Measurements from ENCODE around the gene C15orf39. TPM values are rescaled to one million over a fixed set of nuclear protein-coding genes. Genes with fewer than 3 reads are reported as not detected.

The C15orf39 gene
- total RNA-seq, 2 experiments from 2014 or later = 7.4 to 8.7 TPM

DNA sequence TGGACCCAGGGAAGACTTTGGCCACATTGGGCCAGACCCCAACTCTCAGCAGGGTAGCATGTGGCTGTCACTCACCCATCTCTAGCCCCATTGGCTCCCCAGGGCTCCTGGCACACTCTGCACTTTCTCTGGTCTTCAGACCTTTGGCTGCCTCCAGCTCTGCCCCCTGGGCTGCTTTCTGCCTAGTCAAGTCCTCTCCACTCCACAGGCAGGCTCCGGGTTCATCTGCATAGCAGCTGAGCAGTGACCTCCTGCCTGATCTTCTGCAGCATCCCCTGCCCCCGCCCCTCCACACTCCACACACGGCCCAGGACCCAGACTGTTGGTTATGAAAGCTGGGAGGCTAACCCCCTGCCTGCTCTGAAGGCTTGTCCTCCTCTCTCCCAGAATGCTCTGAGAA lies 8.4 kb upstream of the C15orf39 start:
- intact Hi-C loops (cut with micrococcal nuclease) = no loop called here
- CTCF ChIA-PET = no interaction called here
- no peak for DNase-seq
- no peak overlapping the region for H3K27ac Mint-ChIP-seq
- no peaks in the 10 kb centered on the region for H3K9me3 Mint-ChIP-seq
- no peaks in the 10 kb centered on the region for H3K36me3 Mint-ChIP-seq (ENCODE audit: low read depth)
- no peaks in the 10 kb centered on the region for H3K4me1 Mint-ChIP-seq (ENCODE audit: low read depth)
- H3K4me3 Mint-ChIP-seq = no peak overlapping the region
- H3K27me3 Mint-ChIP-seq (ENCODE audit: low read depth) = peaks cover 8% of the 10 kb centered on the region

- CTCF ChIA-PET = no interaction called here
- Mint-ChIP-seq H3K9me3 (no peaks in the 10 kb centered on the region), H3K27me3 (ENCODE audit: low read depth) (peaks cover 8% of the 10 kb centered on the region), H3K36me3 (ENCODE audit: low read depth) (no peaks in the 10 kb centered on the region), H3K27ac (no peak overlapping the region), H3K4me3 (no peak overlapping the region), H3K4me1 (ENCODE audit: low read depth) (peaks cover 1% of the 10 kb centered on the region)
- intact Hi-C loops (cut with micrococcal nuclease) = no loop called here
- no peak for DNase-seq
Observed at GRCh38 chr15:75193976-75194375, 7.7 kb upstream of the C15orf39 start.

DNA sequence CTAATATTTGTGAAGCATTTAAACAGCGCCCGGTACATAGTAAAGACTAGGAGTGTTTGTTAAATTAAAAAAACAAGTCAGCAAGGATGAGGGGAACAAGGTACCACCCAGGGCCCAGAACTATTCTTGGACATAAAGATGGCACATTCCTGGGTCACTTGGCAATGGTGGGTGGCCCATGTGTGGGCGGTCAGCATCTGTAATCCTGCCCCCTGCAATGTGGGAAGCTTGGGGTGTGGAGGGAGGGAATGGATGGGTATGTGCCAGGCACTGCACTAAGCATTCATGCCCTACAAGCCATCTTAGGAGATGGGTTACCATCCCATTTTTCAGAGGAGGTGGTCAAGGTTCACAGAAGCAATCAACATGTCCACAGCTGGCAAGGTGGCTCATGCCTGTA lies 7.3 kb upstream of the C15orf39 start:
- Mint-ChIP-seq H3K4me3 (no peak overlapping the region), H3K9me3 (no peaks in the 10 kb centered on the region), H3K27ac (no peak overlapping the region), H3K27me3 (ENCODE audit: low read depth) (peaks cover 8% of the 10 kb centered on the region), H3K4me1 (ENCODE audit: low read depth) (peaks cover 5% of the 10 kb centered on the region), H3K36me3 (ENCODE audit: low read depth) (no peaks in the 10 kb centered on the region)
- DNase-seq = no peak
- intact Hi-C loops (cut with micrococcal nuclease) = no loop called here
- CTCF ChIA-PET = no interaction called here

GRCh38 chr15:75195122-75195765 lies 6.4 kb upstream of the C15orf39 start:
- peaks cover 9% of the 10 kb centered on the region for H3K4me1 Mint-ChIP-seq (ENCODE audit: low read depth)
- H3K36me3 Mint-ChIP-seq (ENCODE audit: low read depth) = no peaks in the 10 kb centered on the region
- intact Hi-C loops (cut with micrococcal nuclease) = no loop called here
- no peaks in the 10 kb centered on the region for H3K9me3 Mint-ChIP-seq
- no peak for DNase-seq
- no peak overlapping the region for H3K27ac Mint-ChIP-seq
- H3K4me3 Mint-ChIP-seq = no peak overlapping the region
- CTCF ChIA-PET = interaction anchor here (1.3 kb wide), 1 partner anchor 166 kb away, joined by 3 read pairs; no protein-coding TSS in a partner anchor
- peaks cover 8% of the 10 kb centered on the region for H3K27me3 Mint-ChIP-seq (ENCODE audit: low read depth)

DNA sequence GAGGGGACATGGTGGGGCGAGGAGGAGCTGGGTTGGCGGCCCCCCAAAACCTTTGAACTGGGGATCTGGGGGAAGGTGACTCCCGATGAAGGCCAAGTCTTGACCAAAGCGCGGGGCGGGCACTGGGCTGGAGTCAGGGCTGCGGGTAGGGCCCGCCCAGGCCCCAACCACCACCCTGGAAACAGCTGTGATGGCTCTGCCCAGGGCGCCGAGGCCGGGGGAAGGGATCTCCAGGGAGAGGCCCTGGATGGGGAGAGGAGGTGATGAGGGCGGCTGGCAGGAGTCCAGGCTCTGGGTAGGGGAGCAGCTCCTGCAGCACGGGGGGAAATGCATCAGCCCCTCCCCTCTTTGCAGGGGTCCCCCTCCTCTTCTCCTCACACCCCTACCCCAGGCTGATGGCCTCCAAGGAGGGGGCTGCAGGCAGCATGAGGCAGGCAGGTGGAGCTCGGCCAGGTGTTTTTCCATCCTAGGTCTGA lies 5.9 kb upstream of the C15orf39 start:
- no peak overlapping the region for H3K4me3 Mint-ChIP-seq
- intact Hi-C loops (cut with micrococcal nuclease) = no loop called here

GRCh38 chr15:75197062-75197630 lies 4.5 kb upstream of the C15orf39 start:
- CTCF ChIA-PET = no interaction called here
- H3K9me3 Mint-ChIP-seq = no peaks in the 10 kb centered on the region
- H3K27ac Mint-ChIP-seq = no peak overlapping the region
- no peak overlapping the region for H3K4me3 Mint-ChIP-seq
- intact Hi-C loops (cut with micrococcal nuclease) = no loop called here
- peaks cover 8% of the 10 kb centered on the region for H3K27me3 Mint-ChIP-seq (ENCODE audit: low read depth)
- peaks cover 20% of the 10 kb centered on the region for H3K4me1 Mint-ChIP-seq (ENCODE audit: low read depth)
- no peak for DNase-seq
- no peaks in the 10 kb centered on the region for H3K36me3 Mint-ChIP-seq (ENCODE audit: low read depth)

More for the DNA sequence above, 5.9 kb upstream of the C15orf39 start:
- H3K27me3 Mint-ChIP-seq (ENCODE audit: low read depth) = peaks cover 8% of the 10 kb centered on the region
- H3K27ac Mint-ChIP-seq = no peak overlapping the region
- CTCF ChIA-PET = interaction anchor here (1.3 kb wide), 1 partner anchor 166 kb away, joined by 3 read pairs; no protein-coding TSS in a partner anchor
- H3K36me3 Mint-ChIP-seq (ENCODE audit: low read depth) = no peaks in the 10 kb centered on the region
- no peaks in the 10 kb centered on the region for H3K9me3 Mint-ChIP-seq
- no peak for DNase-seq
- H3K4me1 Mint-ChIP-seq (ENCODE audit: low read depth) = peaks cover 14% of the 10 kb centered on the region

- CTCF ChIA-PET = interaction anchor here (1.3 kb wide), 1 partner anchor 169 kb away, joined by 4 read pairs; no protein-coding TSS in a partner anchor
- H3K27ac Mint-ChIP-seq = no peak overlapping the region
- no peaks in the 10 kb centered on the region for H3K9me3 Mint-ChIP-seq
- no peaks in the 10 kb centered on the region for H3K36me3 Mint-ChIP-seq (ENCODE audit: low read depth)
- intact Hi-C loops (cut with micrococcal nuclease) = no loop called here
- peak; percentile 34 for DNase-seq
- peaks cover 8% of the 10 kb centered on the region for H3K27me3 Mint-ChIP-seq (ENCODE audit: low read depth)
- peaks cover 26% of the 10 kb centered on the region for H3K4me1 Mint-ChIP-seq (ENCODE audit: low read depth)
- H3K4me3 Mint-ChIP-seq = no peak overlapping the region
Observed at GRCh38 chr15:75198560-75199356, 2.9 kb upstream of the C15orf39 start.

DNA sequence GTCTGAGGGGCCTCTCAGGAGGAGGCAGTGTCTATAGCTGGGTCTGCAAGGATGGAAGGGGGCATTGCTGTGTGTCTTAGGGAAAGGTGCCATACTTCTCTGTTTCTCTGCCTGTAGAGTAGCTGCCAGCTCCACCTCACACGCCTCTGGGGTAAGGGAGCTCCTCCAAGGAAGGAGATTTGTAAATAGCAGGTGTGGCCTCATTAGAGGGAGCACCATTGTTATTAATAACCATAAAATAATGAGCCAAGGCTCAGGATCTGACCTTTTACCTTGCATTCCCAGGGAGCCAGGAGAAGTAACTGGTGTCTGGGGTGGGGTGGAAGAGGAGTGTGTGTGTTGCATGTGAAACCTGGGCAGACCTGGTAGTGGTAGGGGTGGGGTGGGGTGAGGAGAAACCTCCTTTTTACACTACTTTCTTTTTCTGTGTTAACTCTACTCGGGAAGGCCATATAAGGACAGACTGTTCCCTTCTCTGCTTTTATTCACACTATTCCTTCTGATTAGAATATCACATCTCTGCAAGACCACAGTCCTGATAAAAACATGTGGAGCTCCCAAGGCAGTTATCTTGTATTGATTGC lies 2.2 kb upstream of the C15orf39 start:
- H3K27ac Mint-ChIP-seq = no peak overlapping the region
- H3K27me3 Mint-ChIP-seq (ENCODE audit: low read depth) = peaks cover 5% of the 10 kb centered on the region
- CTCF ChIA-PET = interaction anchor here (0.8 to 1.3 kb wide), 2 partner anchors 156 to 170 kb away, joined by 3 to 4 read pairs; no protein-coding TSS in a partner anchor
- H3K36me3 Mint-ChIP-seq (ENCODE audit: low read depth) = no peaks in the 10 kb centered on the region
- H3K4me3 Mint-ChIP-seq = no peak overlapping the region
- no peaks in the 10 kb centered on the region for H3K9me3 Mint-ChIP-seq
- no peak for DNase-seq
- H3K4me1 Mint-ChIP-seq (ENCODE audit: low read depth) = peaks cover 33% of the 10 kb centered on the region
- intact Hi-C loops (cut with micrococcal nuclease) = no loop called here

DNA sequence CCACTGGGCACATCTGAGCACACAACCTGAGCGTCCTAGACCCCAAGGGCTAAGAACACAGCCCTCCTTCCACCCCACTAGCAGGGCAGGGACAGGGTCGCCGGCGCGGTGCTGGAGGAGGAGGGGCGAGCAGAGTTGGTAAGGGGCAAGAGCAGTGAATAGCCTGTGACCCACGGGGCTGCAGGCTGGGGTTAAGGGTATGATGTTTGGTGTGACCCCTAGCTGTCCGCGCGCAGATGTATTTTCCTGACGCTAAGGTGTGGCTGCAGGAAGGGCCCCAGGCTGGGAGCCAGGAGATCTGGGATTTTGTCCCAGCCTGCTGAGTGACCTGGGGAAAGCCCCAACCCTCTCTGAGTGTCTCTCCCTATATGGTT lies 1.3 kb upstream of the C15orf39 start:
- intact Hi-C loops (cut with micrococcal nuclease) = loop anchor here (5.0 to 10.0 kb wide), 7 partner anchors 134 to 658 kb away; partner anchors contain the start of genes ARID3B, COMMD4, COX5A and IMP3
- Mint-ChIP-seq H3K4me3 (peak overlapping the region; percentile 81), H3K27ac (no peak overlapping the region), H3K27me3 (ENCODE audit: low read depth) (no peaks in the 10 kb centered on the region), H3K4me1 (ENCODE audit: low read depth) (peaks cover 41% of the 10 kb centered on the region), H3K36me3 (ENCODE audit: low read depth) (peaks cover 1% of the 10 kb centered on the region), H3K9me3 (no peaks in the 10 kb centered on the region)
- CTCF ChIA-PET = interaction anchor here (0.7 to 1.6 kb wide), 6 partner anchors 8 to 374 kb away, joined by 3 to 4 read pairs (median 3); partner anchors contain the start of gene CPLX3
- DNase-seq = no peak

GRCh38 chr15:75200765-75201615 lies 692 bp upstream of the C15orf39 start:
- peak; percentile 81 for DNase-seq
- H3K27me3 Mint-ChIP-seq (ENCODE audit: low read depth) = no peaks in the 10 kb centered on the region
- CTCF ChIA-PET = interaction anchor here (0.7 to 1.6 kb wide), 13 partner anchors 8 to 375 kb away, joined by 3 to 5 read pairs (median 3); partner anchors contain the start of genes CPLX3 and PPCDC
- peak overlapping the region; percentile 61 for H3K27ac Mint-ChIP-seq
- H3K36me3 Mint-ChIP-seq (ENCODE audit: low read depth) = peaks cover 1% of the 10 kb centered on the region
- peaks cover 41% of the 10 kb centered on the region for H3K4me1 Mint-ChIP-seq (ENCODE audit: low read depth)
- intact Hi-C loops (cut with micrococcal nuclease) = loop anchor here (5.0 to 10.0 kb wide), 7 partner anchors 134 to 659 kb away; partner anchors contain the start of genes ARID3B, COMMD4, COX5A and IMP3
- H3K9me3 Mint-ChIP-seq = no peaks in the 10 kb centered on the region
- H3K4me3 Mint-ChIP-seq = peak overlapping the region; percentile 81

Data from activated naive CD4-positive, alpha-beta T cell treated with anti-CD3 and anti-CD28 coated beads for 36 hours (primary cell).